Esophagus muscularis mucosa (tissue), 4 donors: ENCODE results near the gene ALPK3. TPM values are rescaled to one million over a fixed set of nuclear protein-coding genes. Genes with fewer than 3 reads are reported as not detected.

ENCODE experiments used
- DNase-seq: peaks from one replicate; pipeline ENCODE4 v3.0.0-alpha.2; 2017; ENCODE audit errors: extremely low spot score
- H3K27ac ChIP-seq, 4 donors: fragments of 200-600 bp; sonication (generic); replicated peaks in 1 of 4; 1 replicate in 3 of 4; 2 replicates in 1 of 4; pipeline ENCODE4 v1.5.1; 2016 to 2019; ENCODE audit warnings: mild to moderate bottlenecking in 1 of 4
- H3K27me3 ChIP-seq, 4 donors: fragments of 200-600 bp; sonication (generic); one replicate each; pipeline versions ENCODE4 v1.5.1 to v1.6.0; 2016 to 2019
- H3K36me3 ChIP-seq, 4 donors: fragments of 200-600 bp; sonication (generic); one replicate each; pipeline ENCODE4 v1.5.1; 2016 to 2019
- H3K4me1 ChIP-seq, 4 donors: fragments of 200-600 bp; sonication (generic); one replicate each; pipeline ENCODE4 v1.5.1; 2016 to 2019
- H3K4me3 ChIP-seq, 4 donors: fragments of 200-600 bp; sonication (generic); 1 replicate in 2 of 4; 2 replicates in 2 of 4; pipeline ENCODE4 v1.5.1; 2016 to 2019; ENCODE audit warnings: mild to moderate bottlenecking in 4 of 4, moderate library complexity in 1 of 4
- H3K9me3 ChIP-seq, 4 donors: fragments of 200-600 bp; sonication (generic); 1 replicate in 3 of 4; 2 replicates in 1 of 4; pipeline ENCODE4 v1.5.1; 2016 to 2019
- EP300 ChIP-seq: sonication (generic); formaldehyde crosslinking; IDR thresholded peaks from one replicate; pipeline ENCODE4 v1.6.1; 2017; ENCODE audit warnings: antibody characterized with exemption
- POLR2A ChIP-seq: fragments of 450-650 bp; IDR thresholded peaks from one replicate; pipeline ENCODE4 v1.6.1; 2017; ENCODE audit warnings: antibody characterized with exemption, moderate library complexity, mild to moderate bottlenecking, low read depth
- POLR2AphosphoS5 ChIP-seq, 2 donors: sonication (generic); formaldehyde crosslinking; IDR thresholded peaks; one replicate each; pipeline ENCODE4 v1.6.1; 2017; ENCODE audit warnings: antibody characterized with exemption in 2 of 2
- WGBS: methylation state at CpG from one replicate; pipeline ENCODE4 v1.1.5; 2018; 5-methylcytosine and 5-hydroxymethylcytosine counted together
- intact Hi-C: fragments of 100-400 bp; cut with DNase I; formaldehyde crosslinking; loops from one replicate; pipeline ENCODE4 v1.15.1; 2023
- total RNA-seq, 4 donors: library from RNA; depleted of rRNA; stranded (reverse); fragments of >200 nt; gene quantifications; one replicate each; pipeline versions ENCODE4 v1.1.0 to v1.2.1, GENCODE V29; 2016
- TF ChIP-seq, protein P1 (sequence below), 3 experiments: fragments of 200-600 bp in 2 of 3; fragments of 450-650 bp in 1 of 3; sonication (generic) in 2 of 3; IDR thresholded peaks; one replicate each; pipeline ENCODE4 v1.5.1; 2017 to 2019; ENCODE audit warnings: antibody characterized with exemption in 3 of 3, mild to moderate bottlenecking in 2 of 3, moderate library complexity in 1 of 3

Gene ALPK3
- total RNA-seq, 4 donors from 2014 or later = 9.1 to 21.5 (median 16.2) TPM

GRCh38 chr15:84797212-84797611, 19.9 kb upstream of the ALPK3 start:
- H3K4me1 ChIP-seq = peaks cover 0 to 8% (median 5%) of the 10 kb centered on the region in 4 donors
- no peak for DNase-seq
- H3K4me3 ChIP-seq = no peak overlapping the region
- 100% methylated on average over 4 of the region's 4 CpGs for WGBS
- H3K27ac ChIP-seq = no peak overlapping the region
- TF ChIP-seq, protein P1, sequence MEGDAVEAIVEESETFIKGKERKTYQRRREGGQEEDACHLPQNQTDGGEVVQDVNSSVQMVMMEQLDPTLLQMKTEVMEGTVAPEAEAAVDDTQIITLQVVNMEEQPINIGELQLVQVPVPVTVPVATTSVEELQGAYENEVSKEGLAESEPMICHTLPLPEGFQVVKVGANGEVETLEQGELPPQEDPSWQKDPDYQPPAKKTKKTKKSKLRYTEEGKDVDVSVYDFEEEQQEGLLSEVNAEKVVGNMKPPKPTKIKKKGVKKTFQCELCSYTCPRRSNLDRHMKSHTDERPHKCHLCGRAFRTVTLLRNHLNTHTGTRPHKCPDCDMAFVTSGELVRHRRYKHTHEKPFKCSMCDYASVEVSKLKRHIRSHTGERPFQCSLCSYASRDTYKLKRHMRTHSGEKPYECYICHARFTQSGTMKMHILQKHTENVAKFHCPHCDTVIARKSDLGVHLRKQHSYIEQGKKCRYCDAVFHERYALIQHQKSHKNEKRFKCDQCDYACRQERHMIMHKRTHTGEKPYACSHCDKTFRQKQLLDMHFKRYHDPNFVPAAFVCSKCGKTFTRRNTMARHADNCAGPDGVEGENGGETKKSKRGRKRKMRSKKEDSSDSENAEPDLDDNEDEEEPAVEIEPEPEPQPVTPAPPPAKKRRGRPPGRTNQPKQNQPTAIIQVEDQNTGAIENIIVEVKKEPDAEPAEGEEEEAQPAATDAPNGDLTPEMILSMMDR (IDR thresholded peaks at IDR 0.05) = no peak
- no peak for TF ChIP-seq POLR2AphosphoS5 (IDR thresholded peaks at IDR 0.05)
- TF ChIP-seq EP300 = no peak
- no peak for TF ChIP-seq POLR2A
- no peaks in the 10 kb centered on the region for H3K9me3 ChIP-seq
- H3K27me3 ChIP-seq = no peaks in the 10 kb centered on the region
- H3K36me3 ChIP-seq = peaks cover 46 to 87% (median 78%) of the 10 kb centered on the region in 4 donors
- intact Hi-C loops = no loop called here

GRCh38 chr15:84797801-84798200, 19.4 kb upstream of the ALPK3 start:
- peaks cover 51 to 87% (median 79%) of the 10 kb centered on the region in 4 donors for H3K36me3 ChIP-seq
- intact Hi-C loops = no loop called here
- 94% methylated on average over 3 of the region's 3 CpGs for WGBS
- no peaks in the 10 kb centered on the region for H3K9me3 ChIP-seq
- no peak for DNase-seq
- no peaks in the 10 kb centered on the region for H3K27me3 ChIP-seq
- H3K4me3 ChIP-seq = no peak overlapping the region
- TF ChIP-seq POLR2AphosphoS5 (IDR thresholded peaks at IDR 0.05) (no peak), EP300 (no peak), POLR2A (no peak)
- TF ChIP-seq, protein P1 (IDR thresholded peaks at IDR 0.05) = no peak
- peaks cover 0 to 5% (median 2%) of the 10 kb centered on the region in 4 donors for H3K4me1 ChIP-seq
- no peak overlapping the region for H3K27ac ChIP-seq

DNA sequence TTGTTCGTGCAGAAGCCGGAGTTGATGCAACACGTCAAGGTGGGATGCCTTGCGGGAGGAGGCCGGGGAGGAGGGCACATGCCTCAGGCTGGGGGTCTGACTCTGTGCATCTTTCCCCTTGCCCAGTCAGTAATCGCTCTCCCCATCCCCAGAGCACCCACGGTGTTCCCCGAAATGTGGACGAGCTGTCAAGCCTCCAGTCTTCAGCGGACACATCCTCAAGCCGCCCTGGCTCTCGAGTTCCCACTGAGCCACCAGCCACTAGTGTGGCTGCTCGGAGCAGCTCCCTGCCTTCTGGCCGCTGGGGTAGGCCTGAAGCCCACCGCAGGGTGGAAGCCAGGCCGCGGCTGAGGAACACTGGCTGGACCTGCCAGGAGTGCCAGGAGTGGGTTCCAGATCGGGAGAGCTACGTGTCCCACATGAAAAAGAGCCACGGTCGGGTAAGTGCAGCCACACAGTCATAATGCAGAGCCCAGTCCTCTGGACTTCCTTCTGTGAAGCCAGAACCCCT, 18.7 kb upstream of the ALPK3 start:
- H3K4me3 ChIP-seq = no peak overlapping the region
- WGBS = 94% methylated on average over 18 of the region's 21 CpGs
- H3K27me3 ChIP-seq = no peaks in the 10 kb centered on the region
- no peak for DNase-seq
- TF ChIP-seq POLR2A (no peak), EP300 (no peak), POLR2AphosphoS5 (IDR thresholded peaks at IDR 0.05) (no peak)
- TF ChIP-seq, protein P1 (IDR thresholded peaks at IDR 0.05) = no peak
- H3K9me3 ChIP-seq = no peaks in the 10 kb centered on the region
- H3K27ac ChIP-seq = no peak overlapping the region
- H3K36me3 ChIP-seq = peaks cover 51 to 88% (median 75%) of the 10 kb centered on the region in 4 donors
- peaks cover 3 to 5% (median 4%) of the 10 kb centered on the region in 4 donors for H3K4me1 ChIP-seq
- intact Hi-C loops = no loop called here

DNA sequence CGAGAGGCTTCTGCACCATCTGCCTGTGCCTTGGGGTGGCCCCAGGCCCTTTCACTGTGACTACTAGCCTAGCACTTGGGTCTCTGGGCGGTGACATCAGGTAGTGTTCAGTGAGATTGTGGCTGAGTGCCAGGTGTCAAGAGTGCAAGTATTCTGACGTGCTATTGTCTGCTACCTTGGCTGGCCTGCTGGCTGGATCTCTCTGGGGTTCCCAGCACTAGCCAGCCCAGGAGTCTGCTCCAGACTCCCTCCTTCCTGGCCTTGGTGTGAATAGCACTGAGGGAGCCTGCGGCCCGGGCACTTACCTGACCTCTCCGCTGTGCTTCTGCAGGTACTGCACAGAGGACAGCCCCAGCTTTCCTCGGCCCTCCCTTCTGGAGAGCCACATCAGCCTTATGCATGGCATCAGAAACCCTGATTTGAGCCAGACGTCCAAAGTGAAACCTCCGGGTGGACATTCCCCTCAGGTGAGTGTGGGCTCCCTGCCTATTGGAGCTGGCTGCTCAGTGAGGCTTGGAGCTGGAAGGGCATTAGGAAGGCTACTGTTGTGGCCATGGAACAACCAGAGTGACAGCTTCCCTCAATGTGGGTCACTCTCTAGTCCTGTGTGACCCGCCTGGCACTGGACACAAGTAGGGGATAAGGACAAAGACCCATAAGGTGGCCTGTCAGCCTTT, 17.5 kb upstream of the ALPK3 start:
- no peak for DNase-seq
- intact Hi-C loops = no loop called here
- H3K36me3 ChIP-seq = peaks cover 51 to 89% (median 74%) of the 10 kb centered on the region in 4 donors

More for the DNA sequence above, 17.5 kb upstream of the ALPK3 start:
- Histone ChIP-seq H3K4me1 (peaks cover 11 to 16% (median 13%) of the 10 kb centered on the region in 4 donors), H3K4me3 (no peak overlapping the region), H3K27me3 (no peaks in the 10 kb centered on the region), H3K27ac (no peak overlapping the region), H3K9me3 (no peaks in the 10 kb centered on the region)
- TF ChIP-seq POLR2A (no peak), EP300 (no peak), POLR2AphosphoS5 (IDR thresholded peaks at IDR 0.05) (no peak)
- TF ChIP-seq, protein P1 (IDR thresholded peaks at IDR 0.05) = no peak
- 97% methylated on average over 6 of the region's 10 CpGs for WGBS
